Tibial nerve (tissue), 4 donors: ENCODE results near the gene RDH12.

Source experiments
- CTCF ChIP-seq, 5 experiments: fragments of 200-600 bp in 3 of 5; fragments of 450-650 bp in 2 of 5; sonication (generic) in 3 of 5; IDR thresholded peaks; one replicate each; pipeline ENCODE4 v1.5.1; 2016 to 2019; ENCODE audit warnings: antibody characterized with exemption in 5 of 5, mild to moderate bottlenecking in 3 of 5, moderate library complexity in 2 of 5
- EP300 ChIP-seq, 2 donors: sonication (generic); formaldehyde crosslinking; IDR thresholded peaks; one replicate each; pipeline ENCODE4 v1.6.1; 2017; ENCODE audit warnings: antibody characterized with exemption in 2 of 2, mild to moderate bottlenecking in 1 of 2
- POLR2A ChIP-seq, 2 donors: fragments of 450-650 bp; IDR thresholded peaks; one replicate each; pipeline ENCODE4 v1.6.1; 2017; ENCODE audit warnings: antibody characterized with exemption in 2 of 2, mild to moderate bottlenecking in 2 of 2, moderate library complexity in 2 of 2

GRCh38 chr14:67734675-67735074 is 33.0 kb downstream of the RDH12 start:
- TF ChIP-seq CTCF (IDR thresholded peaks at IDR 0.05), result no peak
- TF ChIP-seq POLR2A (IDR thresholded peaks at IDR 0.05), result no peak
- TF ChIP-seq EP300 (IDR thresholded peaks at IDR 0.05), result no peak
